Measurements from ENCODE around the gene FAM50A. TPM values are rescaled to one million over a fixed set of nuclear protein-coding genes. Genes with fewer than 3 reads are reported as not detected.

The FAM50A gene
- polyA plus RNA-seq, 4 donors, result 64.5 to 181 (median 119) TPM

GRCh38 chrX:154466907-154467306 lies 23.0 kb downstream of the FAM50A start:
- H3K36me3 ChIP-seq (ENCODE audit: control insufficient read depth in 3 of 3, insufficient read depth in 2 of 3, low read depth in 1 of 3, low read length in 3 of 3), result peaks cover 0 to 97% (median 2%) of the 10 kb centered on the region in 3 donors
- 91 to 97% (median 92%) methylated on average over 9 to 15 of the region's 15 CpGs for WGBS, 3 donors
- H3K27ac ChIP-seq (ENCODE audit: low read depth in 1 of 3, low read length in 2 of 3), result no peak overlapping the region
- FAIRE-seq (no peak), DNase-seq (no peak)
- H3K27me3 ChIP-seq (ENCODE audit: control insufficient read depth in 3 of 3, insufficient read depth in 3 of 3, low read length in 3 of 3), result no peaks in the 10 kb centered on the region
- no peak overlapping the region for H3K4me3 ChIP-seq (ENCODE audit: low read depth in 1 of 3, low read length in 3 of 3)
- no peaks in the 10 kb centered on the region for H3K9me3 ChIP-seq (ENCODE audit: control insufficient read depth in 2 of 2, insufficient read depth in 1 of 2, low read depth in 1 of 2, low read length in 1 of 2)
- H3K4me1 ChIP-seq (ENCODE audit: control insufficient read depth in 3 of 3, insufficient read depth in 2 of 3, low read depth in 1 of 3, low read length in 2 of 3), result no peaks in the 10 kb centered on the region

- FAIRE-seq, result no peak
- no peak overlapping the region for H3K27ac ChIP-seq (ENCODE audit: low read depth in 1 of 3, low read length in 2 of 3)
- H3K4me3 ChIP-seq (ENCODE audit: low read depth in 1 of 3, low read length in 3 of 3), result no peak overlapping the region
- H3K4me1 ChIP-seq (ENCODE audit: control insufficient read depth in 3 of 3, insufficient read depth in 2 of 3, low read depth in 1 of 3, low read length in 2 of 3), result no peaks in the 10 kb centered on the region
- 96 to 97% (median 96%) methylated on average over 19 to 21 of the region's 21 CpGs for WGBS, 3 donors
- no peaks in the 10 kb centered on the region for H3K9me3 ChIP-seq (ENCODE audit: control insufficient read depth in 2 of 2, insufficient read depth in 1 of 2, low read depth in 1 of 2, low read length in 1 of 2)
- H3K27me3 ChIP-seq (ENCODE audit: control insufficient read depth in 3 of 3, insufficient read depth in 3 of 3, low read length in 3 of 3), result no peaks in the 10 kb centered on the region
- peaks cover 0 to 95% (median 2%) of the 10 kb centered on the region in 3 donors for H3K36me3 ChIP-seq (ENCODE audit: control insufficient read depth in 3 of 3, insufficient read depth in 2 of 3, low read depth in 1 of 3, low read length in 3 of 3)
- DNase-seq, result no peak
Measured at GRCh38 chrX:154467556-154467955, 23.6 kb downstream of the FAM50A start.

GRCh38 chrX:154468217-154468616 lies 24.3 kb downstream of the FAM50A start:
- FAIRE-seq, result no peak
- Histone ChIP-seq H3K4me1 (ENCODE audit: control insufficient read depth in 3 of 3, insufficient read depth in 2 of 3, low read depth in 1 of 3, low read length in 2 of 3) (no peaks in the 10 kb centered on the region), H3K9me3 (ENCODE audit: control insufficient read depth in 2 of 2, insufficient read depth in 1 of 2, low read depth in 1 of 2, low read length in 1 of 2) (no peaks in the 10 kb centered on the region), H3K36me3 (ENCODE audit: control insufficient read depth in 3 of 3, insufficient read depth in 2 of 3, low read depth in 1 of 3, low read length in 3 of 3) (peaks cover 0 to 95% (median 2%) of the 10 kb centered on the region in 3 donors), H3K27ac (ENCODE audit: low read depth in 1 of 3, low read length in 2 of 3) (no peak overlapping the region), H3K27me3 (ENCODE audit: control insufficient read depth in 3 of 3, insufficient read depth in 3 of 3, low read length in 3 of 3) (no peaks in the 10 kb centered on the region), H3K4me3 (ENCODE audit: low read depth in 1 of 3, low read length in 3 of 3) (no peak overlapping the region)
- no peak for DNase-seq
- 95 to 98% (median 97%) methylated on average over 18 to 23 of the region's 23 CpGs for WGBS, 3 donors

GRCh38 chrX:154469114-154469513 lies 25.2 kb downstream of the FAM50A start:
- Histone ChIP-seq H3K36me3 (ENCODE audit: control insufficient read depth in 3 of 3, insufficient read depth in 2 of 3, low read depth in 1 of 3, low read length in 3 of 3) (peaks cover 0 to 94% (median 2%) of the 10 kb centered on the region in 3 donors), H3K27me3 (ENCODE audit: control insufficient read depth in 3 of 3, insufficient read depth in 3 of 3, low read length in 3 of 3) (no peaks in the 10 kb centered on the region), H3K9me3 (ENCODE audit: control insufficient read depth in 2 of 2, insufficient read depth in 1 of 2, low read depth in 1 of 2, low read length in 1 of 2) (no peaks in the 10 kb centered on the region), H3K4me3 (ENCODE audit: low read depth in 1 of 3, low read length in 3 of 3) (no peak overlapping the region), H3K27ac (ENCODE audit: low read depth in 1 of 3, low read length in 2 of 3) (no peak overlapping the region), H3K4me1 (ENCODE audit: control insufficient read depth in 3 of 3, insufficient read depth in 2 of 3, low read depth in 1 of 3, low read length in 2 of 3) (no peaks in the 10 kb centered on the region)
- WGBS, 3 donors, result 80 to 93% (median 90%) methylated on average over 9 of the region's 9 CpGs
- FAIRE-seq (no peak), DNase-seq (no peak)

GRCh38 chrX:154469880-154470279 lies 25.9 kb downstream of the FAM50A start:
- Histone ChIP-seq H3K4me1 (ENCODE audit: control insufficient read depth in 3 of 3, insufficient read depth in 2 of 3, low read depth in 1 of 3, low read length in 2 of 3) (no peaks in the 10 kb centered on the region), H3K27ac (ENCODE audit: low read depth in 1 of 3, low read length in 2 of 3) (no peak overlapping the region), H3K36me3 (ENCODE audit: control insufficient read depth in 3 of 3, insufficient read depth in 2 of 3, low read depth in 1 of 3, low read length in 3 of 3) (peaks cover 0 to 87% (median 2%) of the 10 kb centered on the region in 3 donors), H3K4me3 (ENCODE audit: low read depth in 1 of 3, low read length in 3 of 3) (no peak overlapping the region), H3K27me3 (ENCODE audit: control insufficient read depth in 3 of 3, insufficient read depth in 3 of 3, low read length in 3 of 3) (no peaks in the 10 kb centered on the region), H3K9me3 (ENCODE audit: control insufficient read depth in 2 of 2, insufficient read depth in 1 of 2, low read depth in 1 of 2, low read length in 1 of 2) (no peaks in the 10 kb centered on the region)
- DNase-seq (no peak), FAIRE-seq (no peak)
- 93 to 95% (median 94%) methylated on average over 10 to 18 of the region's 18 CpGs for WGBS, 3 donors

- no peaks in the 10 kb centered on the region for H3K4me1 ChIP-seq (ENCODE audit: control insufficient read depth in 3 of 3, insufficient read depth in 2 of 3, low read depth in 1 of 3, low read length in 2 of 3)
- no peak for DNase-seq
- no peak overlapping the region for H3K27ac ChIP-seq (ENCODE audit: low read depth in 1 of 3, low read length in 2 of 3)
- no peak overlapping the region for H3K4me3 ChIP-seq (ENCODE audit: low read depth in 1 of 3, low read length in 3 of 3)
- 92 to 97% (median 94%) methylated on average over 13 to 14 of the region's 14 CpGs for WGBS, 3 donors
- H3K36me3 ChIP-seq (ENCODE audit: control insufficient read depth in 3 of 3, insufficient read depth in 2 of 3, low read depth in 1 of 3, low read length in 3 of 3), result peaks cover 0 to 83% (median 2%) of the 10 kb centered on the region in 3 donors
- no peaks in the 10 kb centered on the region for H3K27me3 ChIP-seq (ENCODE audit: control insufficient read depth in 3 of 3, insufficient read depth in 3 of 3, low read length in 3 of 3)
- FAIRE-seq, result no peak
- H3K9me3 ChIP-seq (ENCODE audit: control insufficient read depth in 2 of 2, insufficient read depth in 1 of 2, low read depth in 1 of 2, low read length in 1 of 2), result no peaks in the 10 kb centered on the region
Measured at GRCh38 chrX:154470434-154470833, 26.5 kb downstream of the FAM50A start.

- H3K27ac ChIP-seq (ENCODE audit: low read depth in 1 of 3, low read length in 2 of 3), result no peak overlapping the region
- FAIRE-seq (no peak), DNase-seq (no peak)
- no peaks in the 10 kb centered on the region for H3K4me1 ChIP-seq (ENCODE audit: control insufficient read depth in 3 of 3, insufficient read depth in 2 of 3, low read depth in 1 of 3, low read length in 2 of 3)
- H3K9me3 ChIP-seq (ENCODE audit: control insufficient read depth in 2 of 2, insufficient read depth in 1 of 2, low read depth in 1 of 2, low read length in 1 of 2), result no peaks in the 10 kb centered on the region
- no peaks in the 10 kb centered on the region for H3K27me3 ChIP-seq (ENCODE audit: control insufficient read depth in 3 of 3, insufficient read depth in 3 of 3, low read length in 3 of 3)
- WGBS, 3 donors, result 91 to 93% (median 93%) methylated on average over 13 to 23 of the region's 23 CpGs
- no peak overlapping the region for H3K4me3 ChIP-seq (ENCODE audit: low read depth in 1 of 3, low read length in 3 of 3)
- H3K36me3 ChIP-seq (ENCODE audit: control insufficient read depth in 3 of 3, insufficient read depth in 2 of 3, low read depth in 1 of 3, low read length in 3 of 3), result peaks cover 0 to 77% (median 2%) of the 10 kb centered on the region in 3 donors
Measured at GRCh38 chrX:154470914-154471568, 27.1 kb downstream of the FAM50A start.

GRCh38 chrX:154471839-154472684 lies 28.1 kb downstream of the FAM50A start:
- H3K36me3 ChIP-seq (ENCODE audit: control insufficient read depth in 3 of 3, insufficient read depth in 2 of 3, low read depth in 1 of 3, low read length in 3 of 3), result peaks cover 0 to 71% (median 2%) of the 10 kb centered on the region in 3 donors
- H3K27ac ChIP-seq (ENCODE audit: low read depth in 1 of 3, low read length in 2 of 3), result no peak overlapping the region
- no peaks in the 10 kb centered on the region for H3K4me1 ChIP-seq (ENCODE audit: control insufficient read depth in 3 of 3, insufficient read depth in 2 of 3, low read depth in 1 of 3, low read length in 2 of 3)
- FAIRE-seq (no peak), DNase-seq (peak; percentile 21 to 32)
- H3K9me3 ChIP-seq (ENCODE audit: control insufficient read depth in 2 of 2, insufficient read depth in 1 of 2, low read depth in 1 of 2, low read length in 1 of 2), result no peaks in the 10 kb centered on the region
- H3K4me3 ChIP-seq (ENCODE audit: low read depth in 1 of 3, low read length in 3 of 3), result no peak overlapping the region
- no peaks in the 10 kb centered on the region for H3K27me3 ChIP-seq (ENCODE audit: control insufficient read depth in 3 of 3, insufficient read depth in 3 of 3, low read length in 3 of 3)
- WGBS, 3 donors, result 65 to 75% (median 67%) methylated on average over 9 to 23 of the region's 23 CpGs

Measured in small intestine (tissue), 7 donors.